ENCODE measurements around the gene SMOC2. TPM values are rescaled to one million over a fixed set of nuclear protein-coding genes. Genes with fewer than 3 reads are reported as not detected.

Gene SMOC2
- total RNA-seq, 4 donors from 2014 or later = 10.7 to 14.9 (median 13.7) TPM

GRCh38 chr6:168628732-168629245 lies 187.8 kb downstream of the SMOC2 start:
- Histone ChIP-seq H3K36me3 (no peaks in the 10 kb centered on the region), H3K27me3 (no peaks in the 10 kb centered on the region), H3K4me1 (no peaks in the 10 kb centered on the region), H3K9me3 (no peaks in the 10 kb centered on the region), H3K4me3 (no peak overlapping the region), H3K27ac (no peak overlapping the region)
- TF ChIP-seq, protein P1, sequence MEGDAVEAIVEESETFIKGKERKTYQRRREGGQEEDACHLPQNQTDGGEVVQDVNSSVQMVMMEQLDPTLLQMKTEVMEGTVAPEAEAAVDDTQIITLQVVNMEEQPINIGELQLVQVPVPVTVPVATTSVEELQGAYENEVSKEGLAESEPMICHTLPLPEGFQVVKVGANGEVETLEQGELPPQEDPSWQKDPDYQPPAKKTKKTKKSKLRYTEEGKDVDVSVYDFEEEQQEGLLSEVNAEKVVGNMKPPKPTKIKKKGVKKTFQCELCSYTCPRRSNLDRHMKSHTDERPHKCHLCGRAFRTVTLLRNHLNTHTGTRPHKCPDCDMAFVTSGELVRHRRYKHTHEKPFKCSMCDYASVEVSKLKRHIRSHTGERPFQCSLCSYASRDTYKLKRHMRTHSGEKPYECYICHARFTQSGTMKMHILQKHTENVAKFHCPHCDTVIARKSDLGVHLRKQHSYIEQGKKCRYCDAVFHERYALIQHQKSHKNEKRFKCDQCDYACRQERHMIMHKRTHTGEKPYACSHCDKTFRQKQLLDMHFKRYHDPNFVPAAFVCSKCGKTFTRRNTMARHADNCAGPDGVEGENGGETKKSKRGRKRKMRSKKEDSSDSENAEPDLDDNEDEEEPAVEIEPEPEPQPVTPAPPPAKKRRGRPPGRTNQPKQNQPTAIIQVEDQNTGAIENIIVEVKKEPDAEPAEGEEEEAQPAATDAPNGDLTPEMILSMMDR (IDR thresholded peaks at IDR 0.05) = no peak
- no peak for TF ChIP-seq POLR2A (IDR thresholded peaks at IDR 0.05)
- DNase-seq = no peak

DNA sequence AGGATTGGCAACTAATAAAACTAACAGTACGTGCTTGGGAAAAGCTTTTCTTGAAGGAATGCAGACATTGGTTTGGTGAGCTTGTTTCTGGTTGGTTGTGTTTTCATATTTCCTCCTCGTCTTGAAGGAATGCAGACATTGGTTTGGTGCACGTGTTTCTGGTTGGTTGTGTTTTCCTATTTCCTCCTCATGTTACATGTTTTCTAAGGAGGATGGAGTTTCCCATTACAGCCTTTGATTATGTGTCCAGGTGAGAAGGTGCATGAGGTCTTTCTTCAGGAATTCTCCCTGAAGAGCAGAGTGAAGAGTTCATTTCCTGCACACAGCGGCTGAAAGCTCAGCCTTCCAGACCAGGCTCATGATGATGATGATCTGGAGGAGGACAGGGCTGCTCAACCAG lies 190.6 kb downstream of the SMOC2 start:
- TF ChIP-seq, protein P1 (IDR thresholded peaks at IDR 0.05) = no peak
- no peak for TF ChIP-seq POLR2A (IDR thresholded peaks at IDR 0.05)
- H3K4me1 ChIP-seq = no peaks in the 10 kb centered on the region
- H3K36me3 ChIP-seq = no peaks in the 10 kb centered on the region
- H3K27ac ChIP-seq = no peak overlapping the region
- H3K27me3 ChIP-seq = no peaks in the 10 kb centered on the region
- no peaks in the 10 kb centered on the region for H3K9me3 ChIP-seq
- H3K4me3 ChIP-seq = no peak overlapping the region
- no peak for DNase-seq

- Histone ChIP-seq H3K36me3 (no peaks in the 10 kb centered on the region), H3K4me3 (no peak overlapping the region), H3K27me3 (no peaks in the 10 kb centered on the region), H3K27ac (no peak overlapping the region), H3K9me3 (no peaks in the 10 kb centered on the region), H3K4me1 (no peaks in the 10 kb centered on the region)
- TF ChIP-seq, protein P1 (IDR thresholded peaks at IDR 0.05) = no peak
- no peak for TF ChIP-seq POLR2A (IDR thresholded peaks at IDR 0.05)
- DNase-seq = no peak
Measured at GRCh38 chr6:168632694-168633093, 191.7 kb downstream of the SMOC2 start.

DNA sequence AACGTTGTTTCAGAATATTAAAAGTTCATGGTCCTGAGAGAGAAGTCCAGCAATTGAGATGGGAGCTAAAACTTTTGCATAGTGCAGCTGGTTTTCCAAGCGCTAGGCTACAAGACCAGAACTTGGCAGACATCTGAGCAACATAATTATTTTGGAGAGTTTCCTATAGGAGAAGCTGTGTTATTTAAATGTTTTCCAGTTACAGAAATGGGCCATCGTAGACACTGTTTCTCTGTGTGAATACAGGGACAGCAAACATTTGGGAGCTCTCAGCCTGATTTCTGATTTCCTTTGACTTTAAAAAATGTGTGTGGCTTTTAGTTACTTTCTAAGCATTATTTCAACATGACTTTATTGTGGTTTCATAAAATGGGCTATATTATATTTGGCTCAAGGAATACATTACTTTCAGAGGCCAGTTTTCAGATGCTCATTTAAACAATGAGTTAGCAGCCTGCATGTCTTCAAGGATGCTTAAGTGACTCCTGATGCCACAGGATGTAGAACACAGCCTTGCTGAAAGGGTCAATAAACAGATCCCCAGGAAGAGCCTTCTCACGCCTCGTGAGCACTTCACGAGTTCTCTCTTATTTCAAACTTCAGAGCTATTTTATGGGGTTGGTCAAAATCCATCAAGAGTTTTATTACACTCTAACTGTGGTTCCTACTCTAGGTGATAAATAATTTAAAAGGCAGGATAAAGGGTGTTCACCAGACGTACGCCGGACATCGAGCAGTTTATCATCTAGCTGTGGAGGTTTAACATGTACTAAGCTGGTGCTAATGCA lies 193.8 kb downstream of the SMOC2 start:
- H3K4me3 ChIP-seq = no peak overlapping the region
- H3K4me1 ChIP-seq = no peaks in the 10 kb centered on the region
- TF ChIP-seq POLR2A (IDR thresholded peaks at IDR 0.05) = no peak
- TF ChIP-seq, protein P1 (IDR thresholded peaks at IDR 0.05) = no peak
- H3K27me3 ChIP-seq = no peaks in the 10 kb centered on the region
- H3K9me3 ChIP-seq = no peaks in the 10 kb centered on the region
- no peaks in the 10 kb centered on the region for H3K36me3 ChIP-seq
- no peak for DNase-seq
- H3K27ac ChIP-seq = no peak overlapping the region

GRCh38 chr6:168636147-168637004 lies 195.4 kb downstream of the SMOC2 start:
- H3K9me3 ChIP-seq = no peaks in the 10 kb centered on the region
- no peaks in the 10 kb centered on the region for H3K36me3 ChIP-seq
- DNase-seq = no peak
- no peak overlapping the region for H3K4me3 ChIP-seq
- H3K27ac ChIP-seq = no peak overlapping the region
- H3K27me3 ChIP-seq = no peaks in the 10 kb centered on the region
- TF ChIP-seq POLR2A (IDR thresholded peaks at IDR 0.05) = no peak
- TF ChIP-seq, protein P1 (IDR thresholded peaks at IDR 0.05) = no peak
- H3K4me1 ChIP-seq = no peaks in the 10 kb centered on the region

Data from Peyer's patch (tissue), 4 donors.